Neural cell (in vitro differentiated cells): ENCODE results near the gene RSPRY1. TPM values are rescaled to one million over a fixed set of nuclear protein-coding genes. Genes with fewer than 3 reads are reported as not detected.

Experiments
- H2AFZ ChIP-seq: fragments of 200-600, 300-800 bp; sonication (generic), shearing (Covaris generic); 2 replicates; pipeline ENCODE4 v1.6.0; 2014; ENCODE audit warnings: low read depth, mild to moderate bottlenecking, antibody characterized with exemption, low read length, moderate library complexity
- H3F3A ChIP-seq: fragments of 200-600 bp; shearing (Covaris generic); 2 replicates; pipeline ENCODE4 v1.6.1; 2016; ENCODE audit warnings: mild to moderate bottlenecking, moderate library complexity, mixed read lengths, antibody characterized with exemption, low read length; ENCODE audit not compliant: insufficient read depth, poor library complexity, severe bottlenecking
- H3K27ac ChIP-seq: fragments of 200-600, 300-800 bp; sonication (generic), shearing (Covaris generic); 2 replicates; pipeline ENCODE4 v1.5.1; 2014; ENCODE audit warnings: mild to moderate bottlenecking, low read length, moderate library complexity
- H3K27me3 ChIP-seq: fragments of 300-800, 200-600 bp; sonication (generic), shearing (Covaris generic); 2 replicates; pipeline ENCODE4 v1.6.0; 2014; ENCODE audit warnings: mild to moderate bottlenecking, low read depth, low read length, moderate library complexity; ENCODE audit not compliant: insufficient read depth
- H3K36me3 ChIP-seq: fragments of 300-800, 200-600 bp; sonication (generic), shearing (Covaris generic); 2 replicates; pipeline ENCODE4 v1.5.1; 2014; ENCODE audit warnings: mild to moderate bottlenecking, antibody characterized with exemption, low read length, moderate library complexity; ENCODE audit not compliant: insufficient read depth
- H3K4me2 ChIP-seq: fragments of 300-800, 200-600 bp; sonication (generic), shearing (Covaris generic); 2 replicates; pipeline ENCODE4 v1.6.0; 2014; ENCODE audit warnings: mild to moderate bottlenecking, low read length
- H3K4me3 ChIP-seq: fragments of 300-800, 200-600 bp; sonication (generic), shearing (Covaris generic); 2 replicates; pipeline ENCODE4 v1.5.1; 2014; ENCODE audit warnings: mild to moderate bottlenecking, low read length, moderate library complexity
- H3K79me2 ChIP-seq: fragments of 200-600 bp; shearing (Covaris generic); replicated peaks from 2 replicates; pipeline ENCODE4 v1.6.0; 2014; ENCODE audit warnings: mild to moderate bottlenecking, low read length, moderate library complexity; ENCODE audit not compliant: insufficient read depth
- H3K9ac ChIP-seq: fragments of 300-800, 200-600 bp; sonication (generic), shearing (Covaris generic); 2 replicates; pipeline ENCODE4 v1.6.1; 2016; ENCODE audit warnings: mild to moderate bottlenecking, low read length, mixed read lengths
- H3K9me2 ChIP-seq: fragments of 200-600 bp; shearing (Covaris generic); 2 replicates; pipeline ENCODE4 v1.6.1; 2016; ENCODE audit warnings: mild to moderate bottlenecking, low read length, mixed read lengths; ENCODE audit not compliant: insufficient read depth
- H3K9me3 ChIP-seq: fragments of 200-600, 300-800 bp; sonication (generic), shearing (Covaris generic); 2 replicates; pipeline ENCODE4 v1.6.1; 2016; ENCODE audit warnings: mild to moderate bottlenecking, mixed run types, low read length, moderate library complexity, mixed read lengths
- H4K20me1 ChIP-seq: fragments of 200-600 bp; shearing (Covaris generic); 2 replicates; pipeline ENCODE4 v1.6.1; 2016; ENCODE audit warnings: mild to moderate bottlenecking, mixed run types; ENCODE audit not compliant: insufficient read depth
- CTCF ChIP-seq: fragments of 450-650 bp; IDR thresholded peaks from 2 replicates; pipeline ENCODE4 v1.5.1; 2014; ENCODE audit warnings: antibody characterized with exemption, mild to moderate bottlenecking, moderate library complexity; ENCODE audit not compliant: poor library complexity, severe bottlenecking
- EP300 ChIP-seq: fragments of 450-650 bp; conservative IDR thresholded peaks from 2 replicates; pipeline ENCODE4 v1.6.1; 2014; ENCODE audit warnings: antibody characterized with exemption, mild to moderate bottlenecking, moderate library complexity; ENCODE audit not compliant: poor library complexity, severe bottlenecking
- EZH2 ChIP-seq: fragments of 200-600, 300-800 bp; shearing (Covaris generic), sonication (generic); IDR thresholded peaks from 2 replicates; pipeline ENCODE4 v1.6.1; 2014; ENCODE audit warnings: antibody characterized with exemption, low read length, borderline replicate concordance, mild to moderate bottlenecking; ENCODE audit not compliant: insufficient read depth, poor library complexity, severe bottlenecking
- MXI1 ChIP-seq: fragments of 450-650 bp; conservative IDR thresholded peaks from 2 replicates; pipeline ENCODE4 v1.6.1; 2014; ENCODE audit warnings: antibody characterized with exemption, mild to moderate bottlenecking; ENCODE audit not compliant: poor library complexity, severe bottlenecking
- POLR2AphosphoS5 ChIP-seq: IDR thresholded peaks from 2 replicates; pipeline ENCODE4 v1.6.1; 2012
- REST ChIP-seq: IDR thresholded peaks from 2 replicates; pipeline ENCODE4 v1.6.1; 2012; ENCODE audit warnings: borderline replicate concordance
- polyA plus RNA-seq: library from polyadenylated mRNA; depleted of rRNA; stranded (reverse); fragments of >200 nt; gene quantifications from 2 replicates; pipeline ENCODE4 v1.2.3, GENCODE V29; 2014

RSPRY1 gene
- polyA plus RNA-seq, 1 donor from 2014 or later: 62.0 TPM

- TF ChIP-seq EP300: no peak
- H3K27ac ChIP-seq: no peak overlapping the region
- H2AFZ ChIP-seq: no peak overlapping the region
- peaks cover 35% of the 10 kb centered on the region for H3K27me3 ChIP-seq
- H3K79me2 ChIP-seq: no peaks in the 10 kb centered on the region
- H3K9ac ChIP-seq: no peak overlapping the region
- H3K9me3 ChIP-seq: no peaks in the 10 kb centered on the region
- no peaks in the 10 kb centered on the region for H3K9me2 ChIP-seq
- H3K36me3 ChIP-seq: no peaks in the 10 kb centered on the region
- H3K4me2 ChIP-seq: no peak overlapping the region
- H3F3A ChIP-seq: no peaks in the 10 kb centered on the region
- H3K4me3 ChIP-seq: no peak overlapping the region
- no peaks in the 10 kb centered on the region for H4K20me1 ChIP-seq
Observed at GRCh38 chr16:57283214-57283958, 97.3 kb downstream of the RSPRY1 start.

GRCh38 chr16:57283959-57284208 is 97.8 kb downstream of the RSPRY1 start:
- H3K9me3 ChIP-seq: no peaks in the 10 kb centered on the region

GRCh38 chr16:57284209-57284951 is 98.3 kb downstream of the RSPRY1 start, which contains the start of gene PLLP:
TSS of gene PLLP (minus strand) at chr16:57284672. CDS start at chr16:57284540, 132 bp downstream.
- Histone ChIP-seq H3K9ac (peak within 1 kb of the TSS; percentile 20), H3K4me2 (peak within 1 kb of the TSS; percentile 10), H3K27ac (no peak within 1 kb of the TSS), H3K79me2 (no peaks in the 10 kb centered on the region), H3K27me3 (peaks cover 35% of the 10 kb centered on the region), H3K9me3 (no peaks in the 10 kb centered on the region), H3K4me3 (peak within 1 kb of the TSS; percentile 69), H3F3A (no peaks in the 10 kb centered on the region), H4K20me1 (no peaks in the 10 kb centered on the region), H3K9me2 (no peaks in the 10 kb centered on the region), H2AFZ (no peak within 1 kb of the TSS), H3K36me3 (no peaks in the 10 kb centered on the region)
- peak; percentile 54 for TF ChIP-seq MXI1
- TF ChIP-seq CTCF: no peak
- no peak for TF ChIP-seq EZH2
- TF ChIP-seq REST: no peak

More at GRCh38 chr16:57283959-57284208, 97.8 kb downstream of the RSPRY1 start:
- Histone ChIP-seq H3K4me3 (peak overlapping the region; percentile 69), H3K9ac (no peak overlapping the region), H3K36me3 (no peaks in the 10 kb centered on the region), H3K9me2 (no peaks in the 10 kb centered on the region), H3K4me2 (no peak overlapping the region), H4K20me1 (no peaks in the 10 kb centered on the region), H3F3A (no peaks in the 10 kb centered on the region), H3K27me3 (peaks cover 35% of the 10 kb centered on the region), H3K27ac (no peak overlapping the region), H2AFZ (no peak overlapping the region), H3K79me2 (no peaks in the 10 kb centered on the region)
- no peak for TF ChIP-seq REST
- TF ChIP-seq POLR2AphosphoS5: no peak
